H1 (cell line): Measurements from ENCODE around the gene PDE4D.

Experiments used
- CTCF ChIP-seq, 3 experiments: IDR thresholded peaks; 1 replicate in 2 of 3; 2 replicates in 1 of 3; pipeline versions ENCODE4 v1.5.1 to v1.6.1; 2011; ENCODE audit warnings: low read length in 3 of 3, mild to moderate bottlenecking in 3 of 3, inconsistent platforms in 2 of 3, low read depth in 1 of 3, moderate library complexity in 1 of 3; ENCODE audit not compliant: insufficient read depth in 1 of 3; ENCODE audit errors: control extremely low read depth in 1 of 3
- EP300 ChIP-seq, 2 experiments: IDR thresholded peaks; 1 replicate in 1 of 2; 2 replicates in 1 of 2; pipeline ENCODE4 v1.6.1; 2011 to 2012; ENCODE audit warnings: low read depth in 2 of 2, low read length in 2 of 2, mild to moderate bottlenecking in 2 of 2, borderline replicate concordance in 1 of 2, inconsistent platforms in 1 of 2, moderate library complexity in 1 of 2
- EZH2 ChIP-seq: fragments of 200-600 bp; sonication (generic); IDR thresholded peaks from 2 replicates; pipeline ENCODE4 v1.7.1; 2012; ENCODE audit warnings: low read depth, mild to moderate bottlenecking, moderate library complexity, low read length, inconsistent platforms; ENCODE audit not compliant: severe bottlenecking
- MAX ChIP-seq: IDR thresholded peaks from 2 replicates; pipeline ENCODE4 v1.6.1; 2012; ENCODE audit warnings: inconsistent platforms
- NRF1 ChIP-seq: IDR thresholded peaks from 2 replicates; pipeline ENCODE4 v1.6.1; 2011; ENCODE audit warnings: mild to moderate bottlenecking, low read depth, low read length, improper control_type of control experiment
- RXRA ChIP-seq: IDR thresholded peaks from 2 replicates; pipeline ENCODE4 v1.6.1; 2011; ENCODE audit warnings: low read depth, mild to moderate bottlenecking, low read length, moderate library complexity; ENCODE audit not compliant: insufficient read depth
- TF ChIP-seq, protein P1 (sequence below): IDR thresholded peaks from 2 replicates; pipeline ENCODE4 v1.6.1; 2011; ENCODE audit warnings: low read depth, mild to moderate bottlenecking, low read length; ENCODE audit not compliant: insufficient read depth

GRCh38 chr5:59709846-59710245, 183.7 kb downstream of the PDE4D start:
- no peak for TF ChIP-seq EP300 (IDR thresholded peaks at IDR 0.05; ENCODE audit: borderline replicate concordance in 1 of 2, low read depth in 2 of 2, low read length in 2 of 2)
- no peak for TF ChIP-seq EZH2
- no peak for TF ChIP-seq MAX
- TF ChIP-seq, protein P1, sequence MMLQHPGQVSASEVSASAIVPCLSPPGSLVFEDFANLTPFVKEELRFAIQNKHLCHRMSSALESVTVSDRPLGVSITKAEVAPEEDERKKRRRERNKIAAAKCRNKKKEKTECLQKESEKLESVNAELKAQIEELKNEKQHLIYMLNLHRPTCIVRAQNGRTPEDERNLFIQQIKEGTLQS, result no peak
- TF ChIP-seq RXRA, result no peak
- TF ChIP-seq CTCF (IDR thresholded peaks at IDR 0.05; ENCODE audit: control extremely low read depth in 1 of 3, insufficient read depth in 1 of 3, low read depth in 1 of 3, low read length in 3 of 3), result no peak
- no peak for TF ChIP-seq NRF1
